CD8-positive, alpha-beta memory T cell (primary cell): Measurements from ENCODE around the gene FDXACB1. TPM values are rescaled to one million over a fixed set of nuclear protein-coding genes. Genes with fewer than 3 reads are reported as not detected.

Experiments used
- CTCF ChIA-PET: fragments of 350-600 bp; sonication (Branson Sonifier 250); formaldehyde crosslinking; loops from one replicate; lab custom pipeline; 2021; ENCODE audit warnings: antibody characterized with exemption; lab: Charles Lee
- POLR2A ChIA-PET: fragments of 350-600 bp; sonication (Branson Sonifier 250); formaldehyde crosslinking; loops from one replicate; lab custom pipeline; 2021; ENCODE audit warnings: antibody characterized with exemption; lab: Charles Lee
- DNase-seq, 5 donors: peaks; one replicate each; pipeline versions ENCODE4 v3.0.0 to v3.0.0-alpha.2; 2020 to 2022; ENCODE audit warnings: mixed read lengths in 1 of 5
- H3K27ac ChIP-seq: one replicate; pipeline ENCODE4 v1.7.0; 2013; ENCODE audit warnings: low read depth, mild to moderate bottlenecking, low read length, moderate library complexity
- H3K27me3 ChIP-seq: 2 replicates; pipeline ENCODE4 v1.7.0; 2013; ENCODE audit warnings: low read length, mild to moderate bottlenecking; ENCODE audit not compliant: insufficient read depth, poor library complexity, severe bottlenecking
- H3K36me3 ChIP-seq: 2 replicates; pipeline ENCODE4 v1.7.0; 2013; ENCODE audit warnings: mild to moderate bottlenecking, low read length, moderate library complexity; ENCODE audit not compliant: insufficient read depth
- H3K4me1 ChIP-seq: 2 replicates; pipeline ENCODE4 v1.7.0; 2013; ENCODE audit warnings: mild to moderate bottlenecking, low read length, moderate library complexity; ENCODE audit not compliant: insufficient read depth
- H3K4me3 ChIP-seq: 2 replicates; pipeline ENCODE4 v1.7.0; 2013; ENCODE audit warnings: mild to moderate bottlenecking, low read length
- H3K9me3 ChIP-seq: 2 replicates; pipeline ENCODE4 v1.7.0; 2013; ENCODE audit warnings: mild to moderate bottlenecking, low read length
- H3K27ac Mint-ChIP-seq, 8 donors: one replicate each; pipeline ENCODE4 v1.8.0; 2020 to 2021; ENCODE audit warnings: mixed read lengths in 8 of 8, mild to moderate bottlenecking in 6 of 8, inconsistent platforms in 3 of 8, moderate library complexity in 3 of 8
- H3K27me3 Mint-ChIP-seq, 2 donors: one replicate each; pipeline ENCODE4 v1.8.0; 2020 to 2021; ENCODE audit warnings: mixed read lengths in 2 of 2, mild to moderate bottlenecking in 1 of 2, moderate library complexity in 1 of 2
- H3K36me3 Mint-ChIP-seq, 3 donors: one replicate each; pipeline ENCODE4 v1.8.0; 2020 to 2021; ENCODE audit warnings: mixed read lengths in 3 of 3, inconsistent platforms in 1 of 3, mild to moderate bottlenecking in 1 of 3
- H3K4me1 Mint-ChIP-seq, 3 donors: one replicate each; pipeline ENCODE4 v1.8.0; 2020 to 2021; ENCODE audit warnings: mixed read lengths in 3 of 3, inconsistent platforms in 1 of 3, mild to moderate bottlenecking in 1 of 3
- H3K4me3 Mint-ChIP-seq, 7 donors: one replicate each; pipeline ENCODE4 v1.8.0; 2020 to 2021; ENCODE audit warnings: mixed read lengths in 7 of 7, mild to moderate bottlenecking in 6 of 7, moderate library complexity in 4 of 7, inconsistent platforms in 2 of 7
- H3K9me3 Mint-ChIP-seq, 5 donors: one replicate each; pipeline ENCODE4 v1.8.0; 2020 to 2022; ENCODE audit warnings: mixed read lengths in 5 of 5, mild to moderate bottlenecking in 3 of 5, moderate library complexity in 2 of 5, inconsistent platforms in 1 of 5
- polyA plus RNA-seq: library from polyadenylated mRNA; unstranded; fragments of 300-500 nt; fragmentation: Illumina TruSeq; gene quantifications from one replicate; pipeline ENCODE4 v1.2.3, GENCODE V29; 2021
- total RNA-seq, 2 experiments: library from RNA; stranded (reverse); gene quantifications; one replicate each; pipeline ENCODE4 v1.2.3, GENCODE V29; 2021

Gene FDXACB1
- total and polyA plus RNA-seq, 3 experiments from 2014 or later = 6.4 to 12.7 (median 11.6) TPM

- Histone ChIP-seq H3K27ac (no peak overlapping the region), H3K9me3 (no peaks in the 10 kb centered on the region), H3K27me3 (no peaks in the 10 kb centered on the region), H3K4me3 (no peak overlapping the region), H3K36me3 (peaks cover 14% of the 10 kb centered on the region), H3K4me1 (no peaks in the 10 kb centered on the region)
- Mint-ChIP-seq H3K9me3 (no peaks in the 10 kb centered on the region), H3K36me3 (peaks cover 4 to 73% (median 24%) of the 10 kb centered on the region in 3 donors), H3K27ac (no peak overlapping the region), H3K4me3 (no peak overlapping the region), H3K27me3 (no peaks in the 10 kb centered on the region), H3K4me1 (no peaks in the 10 kb centered on the region)
- ChIA-PET POLR2A (no interaction called here), CTCF (no interaction called here)
- no peak for DNase-seq
Measured at GRCh38 chr11:111829185-111829968, 49.6 kb downstream of the FDXACB1 start.

- Histone ChIP-seq H3K4me1 (no peaks in the 10 kb centered on the region), H3K27me3 (no peaks in the 10 kb centered on the region), H3K27ac (no peak overlapping the region), H3K9me3 (no peaks in the 10 kb centered on the region), H3K4me3 (no peak overlapping the region), H3K36me3 (peaks cover 14% of the 10 kb centered on the region)
- Mint-ChIP-seq H3K4me3 (no peak overlapping the region), H3K9me3 (no peaks in the 10 kb centered on the region), H3K27me3 (no peaks in the 10 kb centered on the region), H3K4me1 (no peaks in the 10 kb centered on the region), H3K27ac (no peak overlapping the region), H3K36me3 (peaks cover 4 to 56% (median 25%) of the 10 kb centered on the region in 3 donors)
- ChIA-PET CTCF (interaction anchor here (1.1 kb wide), 1 partner anchor 15 kb away, joined by 5 read pairs; no protein-coding TSS in a partner anchor), POLR2A (no interaction called here)
- DNase-seq = no peak
Measured at GRCh38 chr11:111826322-111826950, 52.5 kb downstream of the FDXACB1 start.

Other genes starting within 250 kb of the FDXACB1 start
- gene PPP2R1B, start 112.8 kb downstream of the FDXACB1 start, total RNA-seq = 10 to 100 TPM; 55.3 to 61.6 TPM
- 21.9 TPM for gene PPP2R1B, start 112.8 kb downstream of the FDXACB1 start, polyA plus RNA-seq
- gene ALG9, start 7.6 kb downstream of the FDXACB1 start, total RNA-seq = 10 to 100 TPM; 37.4 to 38.0 TPM
- 16.7 TPM for gene ALG9, start 7.6 kb downstream of the FDXACB1 start, polyA plus RNA-seq
- 10 to 100 TPM; 36.7 to 44.3 TPM for gene CFAP68, start 376 bp upstream of the FDXACB1 start, total RNA-seq
- gene CFAP68, start 376 bp upstream of the FDXACB1 start, polyA plus RNA-seq = 24.7 TPM
- gene CRYAB, start 32.6 kb upstream of the FDXACB1 start, total RNA-seq = not detected
- not detected for gene CRYAB, start 32.6 kb upstream of the FDXACB1 start, polyA plus RNA-seq
- not detected for gene HSPB2, start 33.6 kb upstream of the FDXACB1 start, total RNA-seq
- gene HSPB2, start 33.6 kb upstream of the FDXACB1 start, polyA plus RNA-seq = not detected
- gene C11orf52, start 39.7 kb upstream of the FDXACB1 start, total RNA-seq = not detected
- gene C11orf52, start 39.7 kb upstream of the FDXACB1 start, polyA plus RNA-seq = not detected
- gene DIXDC1, start 58.2 kb upstream of the FDXACB1 start, total RNA-seq = 10 to 100 TPM; 11.3 to 12.7 TPM
- gene DIXDC1, start 58.2 kb upstream of the FDXACB1 start, polyA plus RNA-seq = 2.4 TPM
- gene DLAT, start 146.2 kb upstream of the FDXACB1 start, total RNA-seq = 10 to 100 TPM; 61.1 to 62.2 TPM
- 22.1 TPM for gene DLAT, start 146.2 kb upstream of the FDXACB1 start, polyA plus RNA-seq
- under 1 TPM; 0.38 to 0.57 TPM for gene PIH1D2, start 194.9 kb upstream of the FDXACB1 start, total RNA-seq
- not detected for gene PIH1D2, start 194.9 kb upstream of the FDXACB1 start, polyA plus RNA-seq
- gene NKAPD1, start 195.1 kb upstream of the FDXACB1 start, total RNA-seq = 10 to 100 TPM; 22.0 to 22.6 TPM
- 13.4 TPM for gene NKAPD1, start 195.1 kb upstream of the FDXACB1 start, polyA plus RNA-seq
- 10 to 100 TPM; 71.9 to 73.5 TPM for gene TIMM8B, start 207.6 kb upstream of the FDXACB1 start, total RNA-seq
- 70.6 TPM for gene TIMM8B, start 207.6 kb upstream of the FDXACB1 start, polyA plus RNA-seq
- 100 to 1,000 TPM; 125 to 133 TPM for gene SDHD, start 207.7 kb upstream of the FDXACB1 start, total RNA-seq
- 154 TPM for gene SDHD, start 207.7 kb upstream of the FDXACB1 start, polyA plus RNA-seq